Measurements from ENCODE around the gene CTNNA3.

Gene CTNNA3

DNA sequence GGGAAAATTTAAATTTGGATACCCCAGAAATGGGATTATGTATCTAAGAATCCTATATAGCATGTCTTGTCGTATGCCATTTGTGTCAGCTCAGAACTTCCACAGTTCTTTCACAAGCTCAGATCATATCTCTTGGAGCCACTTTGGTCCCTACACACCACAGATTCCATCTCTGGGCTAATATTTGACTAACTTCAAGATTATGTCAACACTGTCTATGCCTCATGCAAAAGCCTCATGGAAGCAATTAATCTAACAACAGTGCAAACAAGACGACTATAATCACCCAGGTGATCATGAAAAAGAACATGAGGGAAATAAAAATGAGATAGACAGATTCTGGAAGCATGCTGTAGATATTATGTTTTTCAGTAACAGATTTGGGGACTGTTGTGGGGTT lies 581.0 kb downstream of the CTNNA3 start:
- DNase-seq (ENCODE audit: low read depth), result no peak

- no peak for DNase-seq (ENCODE audit: low read depth)
Observed at GRCh38 chr10:67112765-67113164, 583.2 kb downstream of the CTNNA3 start.

DNA sequence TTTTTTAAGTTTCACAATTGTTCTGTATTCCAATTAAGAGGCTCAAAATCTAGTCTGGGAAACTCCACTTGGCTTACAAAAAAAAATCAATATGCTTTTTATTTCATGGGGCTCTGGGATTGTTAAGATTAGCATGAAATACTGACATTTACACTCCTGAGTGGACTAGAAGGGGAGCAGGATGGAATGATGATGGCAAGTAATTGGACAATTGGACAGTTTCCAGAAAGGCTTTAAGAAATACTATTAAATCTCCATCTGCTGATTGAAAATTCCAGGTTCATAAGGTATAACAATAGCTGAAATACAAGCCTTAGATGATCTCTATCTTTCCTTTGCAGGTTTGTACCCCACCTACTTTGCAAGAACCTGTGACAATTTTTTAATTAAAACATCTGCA lies 585.7 kb downstream of the CTNNA3 start:
- no peak for DNase-seq (ENCODE audit: low read depth)

- no peak for DNase-seq (ENCODE audit: low read depth)
Observed at GRCh38 chr10:67107670-67108069, 588.3 kb downstream of the CTNNA3 start.

GRCh38 chr10:67100951-67101350 lies 595.0 kb downstream of the CTNNA3 start:
- DNase-seq (ENCODE audit: low read depth), result no peak

DNA sequence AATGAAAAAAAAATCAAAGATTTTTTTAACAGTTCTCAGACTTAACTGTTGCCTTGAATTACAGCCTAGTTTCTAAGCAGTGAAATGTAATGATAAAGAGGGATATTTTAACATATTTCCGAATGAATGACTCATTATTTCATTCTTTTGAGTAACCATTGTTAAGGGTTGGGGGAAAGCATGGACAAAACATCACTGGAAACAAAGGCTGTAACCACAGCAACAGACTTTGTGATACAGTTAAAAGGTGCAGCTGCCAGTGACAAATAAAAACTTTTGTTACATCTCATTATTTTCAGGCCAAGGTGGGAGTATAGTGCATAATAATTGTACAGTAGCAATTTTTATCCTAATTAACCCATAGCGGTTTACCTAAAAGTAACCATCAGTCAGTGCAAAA lies 597.5 kb downstream of the CTNNA3 start:
- DNase-seq (ENCODE audit: low read depth), result no peak

GRCh38 chr10:67095531-67095930 lies 600.5 kb downstream of the CTNNA3 start:
- DNase-seq (ENCODE audit: low read depth), result no peak

DNA sequence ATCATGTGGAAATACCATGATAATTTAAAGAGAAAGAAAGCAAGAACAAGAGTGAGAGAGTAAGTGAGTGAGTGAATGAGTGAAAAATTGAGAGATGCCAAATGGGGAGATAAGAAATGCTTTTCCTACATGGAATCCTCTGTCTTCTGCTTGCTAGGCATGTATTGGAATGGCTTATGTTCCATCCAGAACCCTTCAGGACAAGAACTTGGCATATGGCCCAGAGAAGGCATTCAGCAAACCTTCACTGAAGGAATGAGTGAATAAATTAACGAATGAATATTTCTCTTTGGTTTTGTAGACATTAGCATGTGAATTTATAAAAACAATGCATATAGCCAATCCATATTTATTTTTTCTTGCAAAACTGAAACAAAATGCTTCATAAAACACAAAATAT lies 608.0 kb downstream of the CTNNA3 start:
- DNase-seq (ENCODE audit: low read depth), result no peak

- DNase-seq (ENCODE audit: low read depth), result no peak
Observed at GRCh38 chr10:67087135-67087425, 608.9 kb downstream of the CTNNA3 start.

- no peak for DNase-seq (ENCODE audit: low read depth)
Observed at GRCh38 chr10:67086327-67087134, 609.5 kb downstream of the CTNNA3 start.

DNA sequence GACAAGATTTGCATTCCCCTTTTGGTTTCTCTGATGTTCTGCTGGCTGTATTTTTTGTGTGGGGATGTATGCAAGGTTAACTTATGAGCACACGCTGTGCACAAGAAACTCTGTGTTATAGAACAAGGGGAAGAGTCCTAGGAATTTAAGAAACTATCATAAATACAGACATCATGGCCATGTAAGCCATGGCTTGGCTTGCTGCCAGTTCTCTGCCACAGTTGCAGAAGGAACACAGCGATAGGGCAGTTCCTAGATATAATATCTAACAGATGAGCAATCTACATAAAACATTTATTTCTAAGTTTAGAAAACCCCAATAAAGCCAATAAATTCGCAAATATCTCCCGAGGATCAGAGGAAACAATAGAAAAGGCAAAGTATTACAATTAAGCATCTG lies 616.9 kb downstream of the CTNNA3 start:
- DNase-seq (ENCODE audit: low read depth), result peak; percentile 68

DNA sequence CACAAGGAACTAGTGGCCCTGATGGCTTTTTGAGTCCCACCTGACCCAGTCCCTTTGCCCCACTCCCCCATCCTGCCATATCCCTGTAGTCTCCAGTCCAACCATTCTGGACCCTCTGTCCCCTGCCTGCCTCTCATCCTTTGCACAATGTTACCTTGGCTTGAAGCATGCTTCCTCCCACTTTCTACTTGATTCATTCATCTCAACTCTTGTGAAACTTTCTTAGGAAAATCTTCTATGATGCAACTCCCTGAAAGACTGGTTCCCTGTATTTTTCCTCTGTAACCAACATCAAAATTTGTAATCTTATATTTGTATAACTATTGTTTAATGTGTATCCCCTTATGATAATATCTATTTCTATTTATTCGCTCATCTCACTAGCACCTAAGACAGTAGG lies 618.6 kb downstream of the CTNNA3 start:
- DNase-seq (ENCODE audit: low read depth), result no peak

DNA sequence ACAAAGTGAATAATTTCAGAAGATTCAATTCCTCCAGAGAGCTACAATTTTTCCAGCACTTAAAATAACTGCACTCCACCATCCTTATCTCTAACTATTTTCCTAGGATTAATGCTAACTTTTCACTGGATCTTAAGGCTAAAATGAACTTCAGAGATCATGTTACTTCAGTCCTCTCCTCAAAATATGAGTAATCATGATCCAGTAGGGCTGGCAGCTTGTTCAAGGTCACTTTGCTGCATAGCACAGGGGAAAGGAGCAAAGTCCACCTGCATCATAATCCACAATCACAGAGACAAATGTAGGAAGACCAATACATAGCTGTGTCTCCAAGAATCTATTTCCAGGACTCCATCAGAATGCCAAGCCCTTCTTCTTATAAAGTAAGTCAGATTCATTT lies 619.9 kb downstream of the CTNNA3 start:
- DNase-seq (ENCODE audit: low read depth), result no peak

- DNase-seq (ENCODE audit: low read depth), result no peak
Observed at GRCh38 chr10:67075491-67075971, 620.5 kb downstream of the CTNNA3 start.

DNA sequence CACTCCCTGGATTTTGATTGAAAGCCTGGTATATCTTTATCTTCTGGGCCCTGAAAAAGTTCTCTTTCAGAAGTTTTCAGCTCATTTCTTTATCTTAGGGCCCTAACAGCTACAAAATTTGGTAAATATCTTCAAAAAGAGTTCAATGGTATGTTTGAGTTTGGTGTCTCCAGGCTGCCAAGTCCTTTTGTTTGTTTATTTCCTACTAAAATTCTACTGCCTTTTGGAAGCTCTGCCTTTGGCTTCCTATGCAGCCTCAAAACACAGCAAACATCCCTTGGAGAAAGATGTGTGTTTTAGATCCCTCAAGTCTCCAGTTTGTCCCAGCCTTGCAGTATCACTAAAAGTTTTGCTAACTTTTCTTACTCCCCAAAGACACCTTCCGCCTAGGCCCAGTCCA lies 623.3 kb downstream of the CTNNA3 start:
- no peak for DNase-seq (ENCODE audit: low read depth)

GRCh38 chr10:67050415-67050814 lies 645.6 kb downstream of the CTNNA3 start:
- no peak for DNase-seq (ENCODE audit: low read depth)

GRCh38 chr10:67049988-67050387 lies 646.0 kb downstream of the CTNNA3 start:
- no peak for DNase-seq (ENCODE audit: low read depth)

DNA sequence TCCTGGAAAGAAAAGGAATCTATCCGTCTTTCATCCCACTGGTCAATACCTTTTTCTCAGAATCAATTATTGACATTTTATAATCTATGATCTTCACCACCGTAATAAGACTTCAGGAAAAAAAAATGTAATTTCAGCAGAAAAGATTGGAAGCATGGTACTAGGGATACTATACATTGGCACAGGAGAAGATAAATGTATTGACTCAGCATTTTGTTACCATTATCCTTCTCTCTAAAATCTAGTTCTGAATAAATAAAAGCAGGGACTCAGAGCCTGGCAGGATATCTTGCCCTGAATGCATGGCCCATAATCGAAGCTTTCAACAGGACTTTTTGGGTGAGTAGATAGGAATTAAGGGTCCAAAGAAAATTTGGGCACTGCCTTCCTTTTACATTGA lies 649.5 kb downstream of the CTNNA3 start:
- no peak for DNase-seq (ENCODE audit: low read depth)

GRCh38 chr10:67045404-67045803 lies 650.6 kb downstream of the CTNNA3 start:
- DNase-seq (ENCODE audit: low read depth), result no peak

DNA sequence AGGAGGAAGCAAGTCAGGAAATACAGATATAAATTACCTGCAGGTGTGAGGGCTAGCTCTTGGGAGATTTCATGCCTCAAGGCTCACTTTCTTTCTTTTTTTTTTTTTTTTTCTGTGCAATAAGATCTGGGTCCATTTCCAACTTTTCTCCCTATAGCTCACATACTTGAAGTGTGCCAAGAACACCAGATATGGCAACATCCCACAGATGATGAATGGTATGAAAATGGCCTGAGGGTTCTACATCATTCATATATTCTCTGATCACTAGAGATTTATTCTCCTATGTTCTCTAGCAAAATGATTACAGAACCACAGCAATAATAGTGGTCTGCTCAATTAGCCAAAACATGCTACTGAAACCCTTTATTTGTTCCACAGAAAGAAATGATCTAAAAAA lies 653.0 kb downstream of the CTNNA3 start:
- no peak for DNase-seq (ENCODE audit: low read depth)

GRCh38 chr10:67036808-67037207 lies 659.2 kb downstream of the CTNNA3 start:
- no peak for DNase-seq (ENCODE audit: low read depth)

DNA sequence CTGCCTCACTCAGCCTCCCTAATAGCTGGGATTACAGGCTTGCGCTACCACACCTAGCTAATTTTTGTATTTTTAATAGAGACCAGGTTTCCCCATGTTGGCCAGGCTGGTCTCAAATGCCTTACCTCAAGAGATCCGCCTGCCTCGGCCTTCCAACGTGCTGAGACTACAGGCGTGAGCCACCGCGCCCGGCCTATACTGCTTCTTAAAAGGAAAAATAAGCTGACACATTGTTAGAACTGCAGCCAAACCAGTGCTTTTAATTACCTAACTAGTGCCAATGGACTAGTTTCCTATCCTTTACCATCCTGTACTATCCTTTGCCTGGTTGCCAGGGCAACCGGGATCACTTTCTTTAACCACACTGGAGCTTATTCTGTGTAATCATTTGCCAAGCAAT lies 662.1 kb downstream of the CTNNA3 start:
- no peak for DNase-seq (ENCODE audit: low read depth)

DNA sequence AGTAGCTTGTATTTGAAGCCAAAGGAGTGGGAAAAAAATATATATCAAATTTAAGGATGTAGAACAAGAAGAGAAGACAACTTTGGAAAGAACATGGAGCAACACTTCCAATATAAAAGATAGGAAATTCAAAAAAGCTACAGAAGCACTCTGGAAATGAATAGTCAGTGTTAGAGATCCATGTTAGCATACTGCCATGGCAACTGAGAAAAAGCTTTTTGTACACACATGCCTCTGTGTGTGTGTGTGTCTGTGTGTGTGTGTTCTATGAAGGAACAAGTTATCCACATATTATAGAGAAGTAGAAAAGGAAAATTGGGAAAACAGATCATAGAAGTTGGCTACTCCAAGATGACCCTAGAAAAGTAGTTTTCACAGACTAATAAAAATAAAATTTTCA lies 673.9 kb downstream of the CTNNA3 start:
- DNase-seq (ENCODE audit: low read depth), result no peak

GRCh38 chr10:67017218-67017617 lies 678.8 kb downstream of the CTNNA3 start:
- no peak for DNase-seq (ENCODE audit: low read depth)
